ENCODE data around the gene GJC3. TPM values are rescaled to one million over a fixed set of nuclear protein-coding genes. Genes with fewer than 3 reads are reported as not detected.
"Not testable (repeated sequence)": the region's sequence is repeated elsewhere in the genome, so short reads cannot be mapped to it uniquely, and the experiment has no call there.

Gene GJC3
- total RNA-seq, 1 donor from 2014 or later = 0.30 TPM

DNA sequence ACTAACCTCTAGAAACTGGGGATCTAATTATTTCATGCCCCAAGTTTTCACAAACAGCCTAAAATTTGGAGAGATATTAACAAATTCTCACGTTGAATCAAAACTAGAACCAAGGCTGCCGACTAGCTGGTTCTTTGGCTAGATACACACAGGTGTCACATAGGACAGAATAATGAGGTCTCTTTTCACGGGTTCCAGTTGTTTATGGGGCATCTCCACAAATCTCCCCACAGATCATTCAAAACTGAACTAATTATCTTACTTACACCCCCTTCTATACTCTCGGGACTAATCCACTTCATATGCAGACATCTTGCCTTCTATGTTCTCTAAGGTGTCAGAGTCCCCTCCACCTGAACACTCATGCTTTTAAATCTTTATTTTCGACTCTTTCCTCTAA, 36.1 kb downstream of the GJC3 start:
- ATAC-seq (no peak), DNase-seq (ENCODE audit: missing footprints) (no peak)
- intact Hi-C loops (cut with DNase I) = no loop called here

GRCh38 chr7:99890348-99890747, 39.1 kb downstream of the GJC3 start:
- DNase-seq (ENCODE audit: missing footprints); ATAC-seq; intact Hi-C loops (cut with DNase I): not testable (repeated sequence)

DNA sequence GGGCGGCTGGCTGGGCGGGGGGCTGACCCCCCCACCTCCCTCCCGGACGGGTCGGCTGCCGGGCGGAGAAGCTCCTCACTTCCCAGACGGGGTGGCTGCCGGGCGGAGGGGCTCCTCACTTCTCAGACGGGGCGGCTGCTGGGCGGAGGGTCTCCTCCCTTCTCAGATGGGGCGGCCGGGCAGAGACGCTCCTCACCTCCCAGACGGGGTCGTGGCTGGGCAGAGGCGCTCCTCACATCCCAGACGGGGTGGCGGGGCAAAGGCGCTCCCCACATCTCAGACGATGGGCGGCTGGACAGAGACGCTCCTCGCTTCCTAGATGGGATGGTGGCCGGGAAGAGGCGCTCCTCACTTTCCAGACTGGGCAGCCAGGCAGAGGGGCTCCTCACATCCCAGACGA, 41.1 kb downstream of the GJC3 start:
- intact Hi-C loops (cut with DNase I); DNase-seq (ENCODE audit: missing footprints); ATAC-seq: not testable (repeated sequence)

DNA sequence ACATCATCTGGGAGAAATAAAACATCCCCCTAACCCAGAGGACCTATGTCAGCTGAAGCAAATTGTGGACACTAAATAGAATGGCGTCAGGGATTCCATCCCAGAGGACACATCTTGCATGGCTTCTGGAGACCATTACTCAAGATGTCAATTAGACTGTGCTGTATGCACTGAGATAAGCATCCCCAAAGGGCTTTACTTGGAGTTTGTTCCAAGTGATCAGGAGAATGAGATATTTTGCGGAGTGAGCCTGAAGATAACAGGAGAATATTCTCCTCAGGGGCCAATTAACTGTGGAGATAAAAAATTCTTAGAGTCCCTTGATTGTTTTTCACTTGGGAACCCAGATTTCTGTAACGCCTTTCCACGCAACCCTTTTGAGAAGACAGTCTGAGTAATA, 48.0 kb downstream of the GJC3 start:
- intact Hi-C loops (cut with DNase I) = no loop called here
- ATAC-seq (no peak), DNase-seq (ENCODE audit: missing footprints) (no peak)

DNA sequence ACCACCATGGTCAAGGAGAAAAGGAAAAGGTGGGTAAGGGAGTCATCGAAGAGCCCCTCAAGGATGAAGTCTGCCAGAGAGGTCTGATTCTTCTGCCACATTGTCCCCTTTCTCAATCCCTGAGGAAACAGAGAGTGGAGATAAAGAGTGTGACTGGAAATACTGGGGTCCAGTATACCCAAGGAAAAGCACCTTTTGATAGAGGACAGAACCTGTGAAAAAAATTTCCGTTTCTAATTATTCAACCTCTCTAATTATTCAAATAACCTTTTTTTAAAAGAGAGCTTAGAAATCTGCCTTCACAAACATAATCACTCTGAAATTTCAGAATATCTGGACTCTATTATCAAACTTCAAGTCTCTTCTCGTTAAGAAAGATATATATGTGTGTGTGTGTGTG, 52.5 kb downstream of the GJC3 start, which contains the start of gene OR2AE1:
Gene OR2AE1, minus strand, starts transcription at position 101 of the 400 bp plus-strand sequence. Its CDS starts 0 bp downstream, at position 101.
- no peak for DNase-seq (ENCODE audit: missing footprints)
- ATAC-seq = no peak
- intact Hi-C loops (cut with DNase I) = no loop called here

DNA sequence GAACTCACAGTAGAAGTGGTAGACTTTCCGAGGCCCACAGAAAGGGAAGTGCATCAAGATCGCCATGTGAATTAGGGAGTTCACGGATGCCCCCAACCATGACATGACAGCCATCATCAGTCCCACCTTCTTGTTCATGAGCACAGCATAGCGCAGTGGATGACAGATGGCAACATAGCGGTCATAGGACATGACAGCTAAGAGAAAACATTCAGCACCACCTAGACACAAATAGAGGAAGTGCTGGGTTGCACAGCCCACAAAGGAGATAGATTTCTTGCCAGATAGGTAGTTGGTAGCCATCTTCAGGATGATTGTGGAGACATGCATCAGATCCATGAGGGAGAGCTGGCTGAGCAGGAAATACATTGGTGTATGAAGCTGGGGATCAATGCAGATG, 52.9 kb downstream of the GJC3 start:
- DNase-seq (ENCODE audit: missing footprints) = no peak
- intact Hi-C loops (cut with DNase I) = no loop called here
- no peak for ATAC-seq

Other genes with a start within 250 kb of the GJC3 start
- not detected for gene CYP3A5, start 249.6 kb downstream of the GJC3 start, total RNA-seq
- not detected for gene CYP3A7, start 194.4 kb downstream of the GJC3 start, total RNA-seq
- gene CYP3A4, start 145.4 kb downstream of the GJC3 start, total RNA-seq = not detected
- not detected for gene CYP3A43, start 101.6 kb downstream of the GJC3 start, total RNA-seq
- not detected for gene OR2AE1, start 52.6 kb downstream of the GJC3 start, total RNA-seq
- gene TRIM4, start 10.1 kb downstream of the GJC3 start, total RNA-seq = 6.2 TPM
- 94.1 TPM for gene AZGP1, start 46.4 kb upstream of the GJC3 start, total RNA-seq
- gene ZKSCAN1, start 86.0 kb upstream of the GJC3 start, total RNA-seq = 36.1 TPM
- gene ZSCAN21, start 120.2 kb upstream of the GJC3 start, total RNA-seq = 9.4 TPM
- gene ZNF3, start 152.1 kb upstream of the GJC3 start, total RNA-seq = 14.6 TPM
- 117 TPM for gene COPS6, start 159.3 kb upstream of the GJC3 start, total RNA-seq
- 25.4 TPM for gene MCM7, start 171.8 kb upstream of the GJC3 start, total RNA-seq
- 10.1 TPM for gene AP4M1, start 172.0 kb upstream of the GJC3 start, total RNA-seq
- 29.3 TPM for gene TAF6, start 189.7 kb upstream of the GJC3 start, total RNA-seq
- 10.6 TPM for gene CNPY4, start 190.0 kb upstream of the GJC3 start, total RNA-seq
- gene MBLAC1, start 197.3 kb upstream of the GJC3 start, total RNA-seq = 2.1 TPM
- 99.4 TPM for gene LAMTOR4, start 219.3 kb upstream of the GJC3 start, total RNA-seq
- 7.1 TPM for gene TRAPPC14, start 229.1 kb upstream of the GJC3 start, total RNA-seq
- gene GAL3ST4, start 239.0 kb upstream of the GJC3 start, total RNA-seq = 3.1 TPM
- 0.32 TPM for gene GPC2, start 247.8 kb upstream of the GJC3 start, total RNA-seq
- gene STAG3, start 248.3 kb upstream of the GJC3 start, total RNA-seq = 0.51 TPM